ENCODE results near the gene DEUP1. TPM values are rescaled to one million over a fixed set of nuclear protein-coding genes. Genes with fewer than 3 reads are reported as not detected.

The DEUP1 gene
- total RNA-seq, 4 donors from 2014 or later: not detected

DNA sequence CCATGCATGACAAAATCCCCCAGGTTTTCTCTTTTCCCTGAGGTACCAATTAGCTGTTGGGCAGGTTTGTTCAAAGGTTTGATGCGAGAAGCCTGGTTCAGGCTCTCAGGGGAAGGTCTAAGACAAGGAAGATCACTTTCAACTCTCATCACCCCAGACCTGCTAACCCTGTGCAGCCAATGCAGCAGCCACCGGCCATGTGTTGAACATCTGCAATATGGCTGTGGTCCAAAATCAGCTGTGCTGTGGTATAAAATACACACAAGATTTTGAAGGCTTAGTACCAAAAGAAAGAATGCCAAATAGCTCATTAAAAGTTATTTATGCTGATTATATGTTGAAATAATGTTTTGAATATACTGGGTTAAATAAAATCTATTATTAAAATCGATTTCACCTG lies 154.2 kb downstream of the DEUP1 start:
- H3K4me1 ChIP-seq: no peaks in the 10 kb centered on the region
- ATAC-seq (no peak), DNase-seq (no peak)
- no peak overlapping the region for H3K27ac ChIP-seq
- in situ Hi-C loops (cut with MboI; ENCODE audit: low sequenced_read_pairs in 4 of 4) (no loop called here), intact Hi-C loops (cut with DNase I; ENCODE audit: low total_unique reads) (loop anchor here (10.0 kb wide), 1 partner anchor 170 kb away; no protein-coding TSS in a partner anchor)
- H3K9me3 ChIP-seq: no peaks in the 10 kb centered on the region
- no peaks in the 10 kb centered on the region for H3K36me3 ChIP-seq
- H3K4me3 ChIP-seq: no peak overlapping the region
- H3K27me3 ChIP-seq: no peaks in the 10 kb centered on the region
- TF ChIP-seq, protein P1, sequence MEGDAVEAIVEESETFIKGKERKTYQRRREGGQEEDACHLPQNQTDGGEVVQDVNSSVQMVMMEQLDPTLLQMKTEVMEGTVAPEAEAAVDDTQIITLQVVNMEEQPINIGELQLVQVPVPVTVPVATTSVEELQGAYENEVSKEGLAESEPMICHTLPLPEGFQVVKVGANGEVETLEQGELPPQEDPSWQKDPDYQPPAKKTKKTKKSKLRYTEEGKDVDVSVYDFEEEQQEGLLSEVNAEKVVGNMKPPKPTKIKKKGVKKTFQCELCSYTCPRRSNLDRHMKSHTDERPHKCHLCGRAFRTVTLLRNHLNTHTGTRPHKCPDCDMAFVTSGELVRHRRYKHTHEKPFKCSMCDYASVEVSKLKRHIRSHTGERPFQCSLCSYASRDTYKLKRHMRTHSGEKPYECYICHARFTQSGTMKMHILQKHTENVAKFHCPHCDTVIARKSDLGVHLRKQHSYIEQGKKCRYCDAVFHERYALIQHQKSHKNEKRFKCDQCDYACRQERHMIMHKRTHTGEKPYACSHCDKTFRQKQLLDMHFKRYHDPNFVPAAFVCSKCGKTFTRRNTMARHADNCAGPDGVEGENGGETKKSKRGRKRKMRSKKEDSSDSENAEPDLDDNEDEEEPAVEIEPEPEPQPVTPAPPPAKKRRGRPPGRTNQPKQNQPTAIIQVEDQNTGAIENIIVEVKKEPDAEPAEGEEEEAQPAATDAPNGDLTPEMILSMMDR (IDR thresholded peaks at IDR 0.05 in 4 of 5, conservative IDR thresholded peaks at IDR 0.05 in 1 of 5): no peak
- no peak for TF ChIP-seq POLR2A (IDR thresholded peaks at IDR 0.05)

DNA sequence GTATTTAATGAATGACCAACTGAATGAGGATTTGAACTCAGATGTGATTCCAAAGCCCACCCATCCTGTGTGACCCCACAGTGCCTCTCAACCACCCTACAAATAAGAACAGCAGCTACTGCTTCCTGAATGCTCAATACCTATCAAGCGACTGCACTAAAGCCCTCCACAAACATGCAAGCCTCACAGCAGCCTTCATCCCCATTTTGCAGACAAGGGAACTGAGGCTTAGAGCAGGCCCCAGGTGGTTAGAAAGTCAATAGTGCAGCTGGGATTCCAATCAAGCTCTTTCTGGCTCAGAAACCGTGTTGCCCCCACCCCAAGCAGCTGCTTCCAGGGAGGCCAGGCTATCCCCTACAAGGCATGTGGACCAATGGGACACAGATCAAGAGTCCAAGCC lies 155.4 kb downstream of the DEUP1 start:
- intact Hi-C loops (cut with DNase I; ENCODE audit: low total_unique reads) (loop anchor here (10.0 kb wide), 1 partner anchor 169 kb away; no protein-coding TSS in a partner anchor), in situ Hi-C loops (cut with MboI; ENCODE audit: low sequenced_read_pairs in 4 of 4) (no loop called here)
- Histone ChIP-seq H3K36me3 (no peaks in the 10 kb centered on the region), H3K27ac (no peak overlapping the region), H3K9me3 (no peaks in the 10 kb centered on the region), H3K27me3 (no peaks in the 10 kb centered on the region), H3K4me3 (no peak overlapping the region), H3K4me1 (no peaks in the 10 kb centered on the region)
- DNase-seq (no peak), ATAC-seq (no peak)
- no peak for TF ChIP-seq POLR2A (IDR thresholded peaks at IDR 0.05)
- TF ChIP-seq, protein P1 (IDR thresholded peaks at IDR 0.05 in 4 of 5, conservative IDR thresholded peaks at IDR 0.05 in 1 of 5): no peak

DNA sequence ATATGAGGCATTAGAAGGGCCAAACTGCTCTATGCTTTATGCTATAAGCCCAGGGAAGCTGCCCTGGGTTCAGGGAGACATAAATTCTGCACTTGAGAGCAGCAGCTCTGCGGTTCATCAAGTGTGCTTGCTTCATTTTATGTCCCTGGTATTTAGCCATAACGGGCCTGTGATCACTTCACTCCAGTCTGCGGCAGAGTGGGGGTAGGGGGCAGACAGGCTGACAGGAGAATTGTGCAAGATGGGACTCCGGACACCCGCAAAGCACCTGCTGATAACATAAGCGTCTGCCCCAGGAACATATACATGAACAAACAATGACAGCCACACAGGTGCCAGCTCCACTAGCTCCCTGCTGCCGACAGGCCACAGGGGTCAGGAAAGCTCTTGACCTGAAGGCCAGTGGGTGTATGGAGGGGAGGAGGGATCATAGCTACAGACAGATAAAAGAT lies 156.5 kb downstream of the DEUP1 start:
- H3K9me3 ChIP-seq: no peaks in the 10 kb centered on the region
- no peak overlapping the region for H3K27ac ChIP-seq
- no peaks in the 10 kb centered on the region for H3K36me3 ChIP-seq
- no peak overlapping the region for H3K4me3 ChIP-seq
- DNase-seq (no peak), ATAC-seq (no peak)
- intact Hi-C loops (cut with DNase I; ENCODE audit: low total_unique reads) (loop anchor here (10.0 kb wide), 1 partner anchor 168 kb away; no protein-coding TSS in a partner anchor), in situ Hi-C loops (cut with MboI; ENCODE audit: low sequenced_read_pairs in 4 of 4) (no loop called here)
- TF ChIP-seq, protein P1 (IDR thresholded peaks at IDR 0.05 in 4 of 5, conservative IDR thresholded peaks at IDR 0.05 in 1 of 5): no peak
- TF ChIP-seq POLR2A (IDR thresholded peaks at IDR 0.05): no peak
- H3K27me3 ChIP-seq: no peaks in the 10 kb centered on the region
- no peaks in the 10 kb centered on the region for H3K4me1 ChIP-seq

Other genes starting within 250 kb of the DEUP1 start
- 1 to 10 TPM; 1.5 to 3.4 (median 2.4) TPM for gene SLC36A4, start 132.8 kb upstream of the DEUP1 start, total RNA-seq
- 10 to 100 TPM in 2 of 4 donors, 1 to 10 TPM in 2; 3.1 to 18.1 (median 10.2) TPM for gene SMCO4, start 212.6 kb downstream of the DEUP1 start, total RNA-seq